HG03025 (cell line): ENCODE measurements around the gene SSC5D.

Experiments used
- ATAC-seq: cut with Tn5 transposase; IDR thresholded peaks from one replicate; pipeline ENCODE4 v1.9.1; 2021; ENCODE audit warnings: mild to moderate bottlenecking, moderate library complexity; ENCODE audit not compliant: unreplicated experiment, low FRiP score

SSC5D gene

DNA sequence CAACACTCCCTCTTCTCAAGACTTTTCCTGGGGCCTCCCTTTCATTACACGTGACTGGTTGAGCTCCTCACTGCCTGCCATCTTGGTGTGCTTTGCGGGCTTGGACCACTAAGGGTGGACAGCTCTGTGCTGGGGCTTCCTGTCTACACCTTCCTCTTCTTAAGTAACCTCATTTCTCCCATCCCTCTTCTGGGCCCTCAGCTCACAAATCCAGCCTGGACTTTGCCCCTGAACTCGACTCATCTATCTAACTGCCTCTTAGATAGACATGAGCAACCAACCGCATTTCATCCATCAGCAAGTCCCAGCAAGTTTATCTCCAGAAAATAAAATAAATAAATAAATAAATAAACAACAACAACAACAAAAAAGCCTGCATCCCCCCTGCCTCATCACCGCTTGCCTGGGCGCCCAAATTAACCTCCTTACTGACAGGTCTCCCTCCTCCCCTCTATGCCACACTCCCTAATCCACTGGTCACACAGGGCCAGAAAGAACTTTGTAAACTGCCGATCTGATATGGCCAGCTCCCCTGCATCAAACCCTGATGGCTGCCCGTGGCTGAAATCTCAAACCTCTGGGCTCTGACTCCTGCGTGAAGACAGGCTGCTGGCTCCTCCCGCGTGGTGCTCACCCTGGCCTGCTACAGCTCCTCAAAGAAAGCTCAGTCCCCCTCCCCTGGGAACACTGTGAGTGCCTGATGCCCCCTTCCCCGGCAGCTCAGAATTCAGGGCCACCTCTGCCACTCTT, 34.5 kb upstream of the SSC5D start:
- no peak for ATAC-seq

DNA sequence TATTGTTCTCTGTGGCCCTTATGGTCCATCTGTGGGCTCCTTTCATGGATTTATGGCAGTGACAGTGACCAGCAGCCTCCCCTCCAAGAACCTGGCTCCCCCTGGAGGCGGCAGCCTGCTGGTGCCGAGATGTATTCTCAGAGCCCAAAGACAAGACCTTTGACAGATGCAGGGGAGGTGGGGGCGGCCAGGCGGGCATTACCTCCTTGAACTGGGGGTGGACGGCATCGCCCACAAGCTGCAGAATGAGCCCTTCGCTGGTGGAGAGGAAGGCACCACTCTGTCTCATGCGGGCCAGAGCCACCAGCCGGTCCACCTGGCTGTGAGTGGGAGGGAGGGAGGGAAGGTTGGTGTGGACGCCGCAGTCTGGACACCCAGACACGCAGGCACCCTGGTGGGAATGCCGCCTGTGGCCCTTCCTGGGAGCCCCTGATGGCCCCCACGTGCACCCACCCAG, 33.4 kb upstream of the SSC5D start:
- no peak for ATAC-seq

DNA sequence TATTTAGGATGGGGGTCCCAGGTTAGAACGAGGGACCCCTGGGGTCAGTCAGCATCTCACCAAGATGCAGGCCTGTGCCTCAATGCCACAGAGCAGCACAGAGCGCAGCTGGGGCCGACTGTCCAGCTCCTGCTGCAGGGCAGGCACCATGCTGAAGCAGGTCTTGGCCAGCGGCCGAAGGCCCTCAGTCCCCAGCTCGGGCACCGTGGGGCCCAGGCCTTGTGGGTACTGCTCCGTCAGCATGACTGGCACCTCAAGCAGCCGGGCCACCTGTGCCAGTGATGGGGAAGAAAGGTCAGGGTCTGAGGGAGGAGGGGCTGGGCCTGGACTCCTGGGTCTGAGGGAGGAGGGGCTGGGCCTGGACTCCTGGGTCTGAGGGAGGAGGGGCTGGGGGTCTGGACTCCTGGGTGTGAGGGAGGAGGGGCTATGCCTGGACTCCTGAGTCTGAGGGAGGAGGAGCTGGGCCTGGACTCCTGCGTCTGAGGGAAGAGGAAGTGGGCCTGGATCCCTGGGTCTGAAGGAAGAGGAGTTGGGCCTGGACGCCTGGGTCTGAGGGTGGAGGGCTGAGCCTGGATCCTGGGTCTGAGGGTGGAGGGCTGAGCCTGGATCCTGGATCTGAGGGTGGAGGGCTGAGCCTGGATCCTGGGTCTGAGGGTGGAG, 32.5 kb upstream of the SSC5D start:
- no peak for ATAC-seq

DNA sequence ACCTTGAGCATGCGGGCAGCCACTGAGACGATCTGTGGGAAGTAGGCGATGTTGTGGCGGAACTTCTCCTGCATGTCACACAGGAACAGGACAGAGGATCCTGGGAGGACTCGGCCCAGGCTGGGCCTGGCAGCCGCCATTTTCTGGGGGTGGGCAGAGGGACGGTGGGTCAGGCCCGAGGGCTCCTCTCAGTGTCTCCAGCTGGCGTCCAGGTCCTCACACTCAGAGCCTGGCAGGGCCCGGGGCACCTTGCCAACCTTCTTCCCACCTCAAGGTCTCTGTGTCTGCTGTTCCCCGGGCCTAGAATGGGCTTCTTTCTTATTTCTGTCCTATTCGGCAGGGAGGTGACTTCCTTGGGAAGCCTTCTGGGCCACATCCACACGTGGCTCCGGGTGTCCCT, 31.9 kb upstream of the SSC5D start:
- no peak for ATAC-seq

DNA sequence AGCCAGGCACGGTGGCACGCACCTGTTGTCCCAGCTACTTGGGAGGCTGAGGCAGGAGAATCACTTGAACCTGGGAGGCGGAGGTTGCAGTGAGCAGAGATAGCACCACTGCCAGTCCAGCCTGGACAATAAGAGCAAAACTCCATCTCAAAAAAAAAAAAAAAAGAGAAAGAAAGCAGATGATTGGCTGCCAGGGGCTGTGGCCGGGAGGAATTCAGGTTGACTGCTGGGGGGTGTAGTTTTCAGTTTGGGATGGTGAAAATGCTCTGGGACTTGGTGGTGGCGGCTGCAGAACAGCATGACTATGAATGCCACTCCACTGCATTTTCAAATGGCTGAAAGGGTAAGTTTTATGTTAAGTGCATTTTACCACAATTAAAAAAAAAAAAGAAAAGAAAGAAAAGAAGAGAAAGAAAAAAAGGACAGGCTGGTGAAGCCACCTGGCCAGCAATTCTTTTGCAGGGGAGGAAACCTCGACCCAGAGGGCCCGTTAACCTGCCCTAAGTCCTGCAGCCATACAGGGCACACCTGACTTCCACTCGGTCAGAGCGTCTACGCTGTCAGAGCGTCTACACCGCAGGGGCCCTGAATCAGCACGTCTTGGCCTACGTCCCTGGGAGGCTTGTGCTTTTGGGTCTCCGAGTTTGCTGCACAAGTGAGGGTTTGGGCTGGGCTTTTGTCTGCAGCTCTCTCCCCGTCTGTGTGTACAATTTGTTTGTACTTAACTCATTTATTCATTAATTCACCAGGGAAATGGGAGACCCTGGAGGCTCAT, 30.4 kb upstream of the SSC5D start:
- no peak for ATAC-seq

DNA sequence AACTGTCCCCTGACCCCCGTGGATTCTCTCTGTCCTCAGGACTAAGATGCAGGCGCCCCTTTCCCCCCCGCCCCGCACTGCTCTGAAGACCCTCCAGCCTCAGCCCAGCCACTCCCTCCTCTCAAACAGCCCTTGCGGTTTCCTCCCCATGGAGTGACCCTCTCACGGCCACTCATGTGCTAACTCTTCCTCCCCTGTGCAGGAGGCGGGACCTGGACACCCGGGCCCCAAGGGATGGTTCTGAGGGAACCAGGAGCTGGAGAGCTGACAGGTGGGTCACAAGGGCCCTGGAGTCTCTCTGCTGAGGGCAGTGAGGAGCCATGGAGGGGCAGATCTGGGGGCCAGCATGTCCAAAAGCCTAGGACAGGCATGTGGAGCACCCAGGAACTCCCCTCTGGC, 28.7 kb upstream of the SSC5D start:
- no peak for ATAC-seq

DNA sequence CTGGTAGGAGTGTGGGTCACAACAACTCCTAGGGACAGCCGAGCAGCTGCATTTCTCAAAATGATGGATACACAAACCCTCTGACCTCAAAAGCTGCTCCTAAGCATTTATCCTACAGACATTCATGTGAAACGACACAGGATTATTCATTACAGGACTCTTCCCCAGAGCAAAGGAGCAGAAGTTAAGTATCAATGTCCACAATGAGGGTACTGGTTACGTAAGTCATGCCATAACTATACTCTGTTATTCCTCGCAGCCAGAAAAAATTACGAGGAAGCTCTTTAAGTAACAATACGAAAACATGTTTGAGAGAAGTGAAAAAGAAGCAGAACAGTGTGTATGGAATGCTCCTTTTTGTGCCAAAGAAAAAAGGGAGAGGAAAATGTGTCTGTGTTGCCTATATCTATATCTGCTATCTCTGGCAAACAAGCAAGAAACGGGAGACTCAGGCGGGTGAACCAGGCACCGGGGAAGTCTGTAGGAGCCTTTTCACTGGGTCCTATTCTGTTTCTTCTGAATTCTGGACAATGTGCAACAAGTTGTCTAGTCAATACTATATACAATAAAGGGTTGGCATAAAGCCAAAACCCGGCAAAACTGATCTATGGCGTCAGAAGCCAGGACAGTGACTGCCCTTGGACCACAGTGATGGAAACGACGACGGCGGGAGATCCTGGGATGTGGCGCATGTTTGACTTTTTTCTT, 28.1 kb upstream of the SSC5D start:
- ATAC-seq, result no peak

DNA sequence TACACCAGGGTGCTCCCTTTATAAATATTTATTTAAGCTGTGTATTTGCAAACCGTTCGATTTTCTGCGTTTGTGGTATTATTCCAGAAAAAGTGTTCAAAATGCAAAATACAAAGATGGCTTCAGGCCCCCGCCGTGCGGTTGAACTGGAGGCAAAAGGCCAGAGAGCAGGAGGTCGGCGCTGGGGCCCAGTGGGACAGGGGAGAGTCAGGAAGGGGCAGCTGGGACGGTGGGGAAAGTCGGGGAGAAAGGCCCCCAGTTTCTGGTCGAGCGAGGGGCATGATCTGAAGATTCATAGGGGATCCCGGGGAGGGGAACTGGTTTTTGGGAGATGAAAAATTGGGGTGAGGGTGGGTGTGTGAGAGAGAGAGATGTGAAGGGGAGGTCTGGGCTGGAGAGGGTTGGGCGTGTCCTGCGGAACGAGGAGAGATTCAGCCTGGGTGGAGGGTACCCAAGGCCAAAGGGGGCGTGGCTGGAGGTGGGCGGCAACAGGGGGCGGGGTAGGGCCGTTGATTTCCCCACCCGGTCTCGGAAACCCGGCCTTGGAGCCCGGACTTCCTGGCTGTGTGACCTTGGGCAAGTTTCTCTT, 27.5 kb upstream of the SSC5D start:
- ATAC-seq, result no peak

DNA sequence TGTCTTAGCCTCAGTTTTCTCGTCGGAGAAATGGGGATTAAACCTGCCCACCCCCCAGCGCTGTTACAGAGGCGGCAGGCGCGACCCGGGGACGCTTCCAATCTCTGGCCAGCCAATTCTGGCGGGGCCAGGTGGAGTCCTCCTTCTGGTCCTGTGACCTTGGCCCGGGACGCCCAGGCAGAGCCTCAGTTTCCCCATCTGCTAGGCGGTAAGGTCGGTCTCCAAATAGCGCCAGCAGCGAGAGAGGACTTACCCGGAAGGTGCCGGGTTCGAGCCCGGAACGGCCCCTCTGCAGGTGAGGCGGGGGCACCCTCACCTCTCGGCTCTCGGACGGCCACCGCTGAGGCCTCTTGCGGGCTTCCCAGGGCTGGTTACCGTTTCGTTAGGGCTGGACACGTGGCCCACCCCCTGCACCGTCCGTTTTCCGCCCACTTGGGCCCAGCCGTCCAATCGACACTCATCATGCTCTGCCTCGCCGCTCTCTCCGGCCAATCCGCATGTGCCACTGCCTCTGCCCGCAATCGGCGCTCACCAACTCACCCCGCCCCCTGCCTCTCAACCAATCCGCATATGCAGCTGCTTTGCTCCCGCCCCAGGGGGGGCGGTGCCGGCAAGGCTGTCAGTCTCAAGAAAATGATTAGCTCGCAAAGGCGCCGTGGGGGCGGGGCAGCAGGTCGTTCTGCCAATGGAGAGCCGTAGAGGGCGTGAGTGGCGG, 26.8 kb upstream of the SSC5D start, which contains the start of gene ISOC2:
TSS of gene ISOC2 (minus strand) at position 384 of the 715 bp plus-strand sequence. CDS start 5,156 bp downstream, outside the sequence.
- ATAC-seq, result peak; percentile 87

DNA sequence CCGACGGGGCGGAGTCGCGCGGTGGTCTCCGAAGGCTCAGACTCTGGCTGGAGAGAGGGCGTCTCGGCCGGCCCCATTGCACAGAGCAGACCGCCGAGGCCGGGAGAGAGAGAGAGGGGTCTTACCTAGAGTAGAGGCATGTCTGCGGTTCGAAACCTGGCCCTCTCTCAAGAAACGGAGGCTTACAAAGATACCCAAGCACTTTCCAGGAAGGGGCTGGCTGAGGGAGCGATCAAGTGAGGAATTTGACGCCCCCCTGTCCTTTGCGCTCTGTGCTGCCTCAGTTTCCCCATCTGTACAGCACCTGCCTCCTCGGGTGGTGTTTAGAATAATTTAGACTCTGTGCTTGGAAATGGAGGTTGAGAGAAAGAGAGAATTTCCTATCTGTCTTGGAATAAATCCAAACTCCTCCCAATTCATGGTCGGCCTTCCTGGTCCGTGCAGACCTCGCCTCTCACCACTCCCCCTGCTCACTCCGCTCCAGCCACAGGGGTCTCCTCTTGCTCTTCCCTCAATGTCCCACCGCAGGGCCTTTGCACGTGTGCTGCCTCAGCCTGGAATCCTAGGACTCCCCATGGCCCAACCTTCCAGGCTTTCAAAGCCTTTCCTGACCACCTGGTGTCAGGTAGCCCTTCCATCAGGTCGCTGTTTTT, 26.1 kb upstream of the SSC5D start:
- ATAC-seq, result no peak

DNA sequence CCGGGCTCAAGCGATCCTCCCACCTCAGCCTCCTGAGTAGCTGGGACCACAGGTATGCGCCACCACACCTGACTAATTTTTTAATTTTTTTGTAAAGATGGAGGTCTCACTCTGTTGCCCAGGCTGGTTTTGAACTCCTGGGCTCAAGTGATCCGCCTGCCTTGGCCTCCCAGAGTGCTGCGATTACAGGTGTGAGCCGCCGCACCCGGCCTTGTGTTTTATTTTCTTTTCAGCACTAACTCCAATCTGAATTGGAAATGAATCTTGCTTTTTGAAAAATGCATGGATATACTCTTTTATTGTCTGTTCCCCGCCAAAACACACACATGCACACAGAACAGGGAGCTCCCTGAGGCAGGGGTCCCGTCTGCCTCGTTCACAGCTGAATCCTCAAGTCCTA, 25.5 kb upstream of the SSC5D start:
- no peak for ATAC-seq

DNA sequence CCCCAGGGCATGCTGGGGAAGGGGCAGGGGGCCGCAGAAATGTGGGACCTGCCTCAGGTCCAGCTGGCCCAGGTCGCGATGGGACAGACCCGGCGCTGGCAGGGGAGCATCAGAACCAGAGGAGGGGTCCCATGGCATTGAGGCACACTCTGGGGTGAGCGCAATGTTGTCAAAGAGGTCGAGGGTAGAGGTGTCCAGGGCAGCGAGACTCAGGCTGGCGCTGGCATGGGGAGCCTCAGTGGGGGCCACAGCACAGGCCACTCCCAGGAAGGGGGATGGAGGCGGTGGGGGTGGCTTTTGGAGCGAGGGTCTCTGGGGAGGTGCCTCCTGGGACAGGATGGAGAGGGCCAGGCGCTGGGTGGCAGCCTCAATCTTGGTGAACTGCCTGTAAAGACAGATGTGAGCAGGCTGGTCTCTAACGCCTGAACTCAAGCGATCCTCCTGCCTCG, 24.6 kb upstream of the SSC5D start:
- no peak for ATAC-seq

DNA sequence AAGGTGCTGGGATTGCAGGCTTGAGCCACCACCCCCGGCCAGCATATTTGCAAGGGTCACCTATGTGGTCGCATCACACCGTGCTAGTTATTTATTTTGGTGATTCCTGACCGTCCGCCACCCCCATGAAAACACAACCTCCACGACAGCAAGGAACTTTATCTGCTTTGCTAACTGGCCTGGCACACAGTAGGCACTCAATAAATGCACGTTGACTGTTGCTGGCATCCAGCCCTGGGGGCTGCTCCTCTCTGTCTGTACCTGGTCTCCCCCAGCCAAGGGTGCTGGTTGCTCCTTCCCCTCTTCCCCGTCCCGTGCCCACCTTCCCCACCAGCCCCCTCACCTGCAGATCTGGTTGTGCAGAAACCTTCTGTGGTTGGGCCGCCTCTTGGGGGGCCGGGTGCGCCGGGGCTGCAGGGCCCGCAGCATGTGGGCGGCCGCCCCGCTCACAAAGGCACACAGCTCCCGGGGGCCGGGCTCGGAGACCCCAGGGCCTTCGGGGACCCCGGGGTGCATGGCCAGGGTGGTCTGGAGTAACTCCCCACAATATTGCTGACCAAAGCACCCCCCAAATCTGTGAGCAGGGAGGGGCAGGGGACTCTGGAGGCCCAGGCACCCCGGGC, 24.1 kb upstream of the SSC5D start:
- ATAC-seq, result no peak

DNA sequence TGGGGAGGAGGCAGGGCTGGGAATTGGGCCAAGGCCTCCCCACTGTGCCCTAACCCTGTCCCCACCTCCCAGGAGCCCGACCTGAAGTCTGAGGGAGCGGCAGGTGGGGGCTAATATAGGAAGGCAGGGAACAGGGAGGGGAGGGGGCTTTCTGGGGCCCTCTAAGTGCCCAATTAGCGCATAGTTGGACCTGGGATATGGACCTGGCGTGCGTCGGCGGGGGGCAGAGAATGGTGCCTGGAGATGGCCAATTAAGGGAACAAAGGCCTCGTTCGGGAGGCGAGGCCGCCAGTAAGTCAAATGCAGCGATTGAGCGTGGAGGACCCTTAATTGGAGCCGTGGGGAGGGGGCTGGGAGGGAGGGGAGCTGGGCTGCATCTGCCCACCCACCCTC, 23.6 kb upstream of the SSC5D start, which contains the start of gene C19orf85:
TSS of gene C19orf85 (minus strand) at position 90 of the 393 bp plus-strand sequence. CDS start 197 bp downstream, outside the sequence.
- ATAC-seq, result no peak

DNA sequence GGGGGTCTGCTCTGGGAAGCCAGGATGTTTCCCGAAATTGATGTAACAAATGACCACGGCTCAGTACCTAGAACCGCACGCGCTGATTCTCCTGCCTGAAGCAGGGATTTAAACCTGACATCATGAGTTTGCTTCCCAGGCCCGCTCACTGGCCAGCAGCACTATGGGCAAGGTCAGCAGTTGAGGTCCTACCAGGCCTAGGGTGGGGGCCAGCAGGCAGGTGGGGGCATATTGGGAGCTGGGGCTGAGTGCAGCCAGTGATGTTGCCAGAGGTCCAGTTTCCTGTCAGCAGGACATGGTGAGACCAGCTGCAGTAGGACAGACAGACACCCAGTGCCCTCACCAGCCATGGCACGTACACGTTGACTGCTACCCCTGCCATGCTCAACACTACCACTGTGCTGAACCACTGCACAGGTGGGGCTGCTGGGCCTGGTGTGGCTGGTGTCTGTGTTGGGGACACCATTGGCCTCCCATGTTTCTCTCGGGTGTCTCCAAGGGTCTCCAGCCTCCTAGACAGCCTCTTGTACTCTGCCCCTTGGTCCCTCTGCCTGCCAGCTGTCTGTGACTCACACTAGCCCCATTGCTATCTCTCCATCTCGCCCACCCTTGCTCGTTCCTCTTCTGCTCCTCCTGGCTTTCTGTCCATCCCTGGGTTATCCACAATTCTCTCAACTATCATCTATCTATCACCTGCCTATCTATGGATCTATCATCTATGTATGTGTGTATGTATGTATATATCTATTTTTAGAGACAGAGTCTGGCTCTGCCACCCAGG, 22.6 kb upstream of the SSC5D start:
- ATAC-seq, result no peak

DNA sequence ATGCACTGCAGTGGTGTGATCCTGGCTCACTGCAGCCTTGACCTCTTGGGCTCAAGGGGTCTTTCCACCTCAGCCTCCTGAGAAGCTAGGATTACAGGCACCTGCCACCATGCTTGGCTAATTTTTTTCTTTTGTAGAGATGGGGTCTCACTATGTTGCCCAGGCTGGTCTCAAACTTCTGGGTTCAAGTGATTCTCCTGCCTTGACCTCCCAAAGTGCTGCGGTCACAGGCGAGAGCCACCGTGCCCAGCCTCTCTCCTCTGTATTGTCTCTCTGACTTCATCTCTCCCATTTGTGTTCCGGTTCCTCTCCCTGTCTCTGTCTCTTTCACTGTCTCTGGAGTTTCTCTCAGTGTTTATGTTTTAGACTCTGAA, 22.0 kb upstream of the SSC5D start:
- no peak for ATAC-seq

DNA sequence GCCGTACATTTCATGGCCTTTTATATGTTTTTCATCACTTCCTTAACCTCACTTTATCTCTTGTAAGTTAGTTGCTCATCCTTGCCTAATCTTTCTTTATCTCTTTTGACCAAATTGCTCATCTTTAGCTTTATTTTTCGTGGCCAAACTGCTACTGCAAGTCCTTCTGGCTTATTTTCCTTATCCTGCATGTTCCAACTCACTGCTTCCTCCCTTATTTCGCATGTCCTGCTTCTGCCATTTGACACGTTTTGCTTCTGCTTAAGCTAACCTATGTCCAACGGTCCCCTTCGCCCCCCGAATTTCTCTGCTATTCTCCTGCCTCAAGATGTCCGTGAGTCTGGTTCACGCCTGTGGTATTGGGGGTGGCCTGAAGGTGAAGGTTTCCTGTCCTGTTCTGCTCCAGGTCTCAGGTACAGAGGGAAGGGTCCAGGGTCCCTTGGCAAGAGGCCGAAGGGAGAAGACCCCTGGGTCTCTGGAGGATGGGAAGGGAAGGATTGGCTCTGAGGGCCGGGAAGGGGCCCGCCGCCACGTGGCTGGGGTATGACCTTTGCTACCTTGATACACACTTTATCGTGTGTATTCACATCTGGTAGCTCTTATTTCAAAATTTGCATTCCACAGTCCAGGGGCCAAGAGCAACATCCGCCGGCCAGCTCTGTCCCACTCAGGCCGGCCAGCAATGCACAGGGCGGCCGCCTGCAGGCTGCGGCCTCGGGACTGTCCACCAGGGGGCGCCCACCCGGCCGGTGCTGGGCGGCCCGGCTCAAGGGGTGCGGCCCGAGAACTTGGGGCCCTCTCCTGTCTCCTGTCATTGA, 20.8 kb upstream of the SSC5D start:
- no peak for ATAC-seq
